Body of pancreas (tissue), 4 donors: ENCODE data around the gene LYZL6.

Experiments used
- CTCF ChIP-seq, 7 experiments: fragments of 450-650 bp in 4 of 7; fragments of 200-600 bp in 3 of 7; sonication (generic) in 3 of 7; IDR thresholded peaks; one replicate each; pipeline ENCODE4 v1.5.1; 2016 to 2019; ENCODE audit warnings: antibody characterized with exemption in 7 of 7
- POLR2A ChIP-seq, 3 donors: fragments of 450-650 bp; IDR thresholded peaks; one replicate each; pipeline ENCODE4 v1.6.1; 2016; ENCODE audit warnings: antibody characterized with exemption in 3 of 3, mild to moderate bottlenecking in 2 of 3

GRCh38 chr17:35923609-35924114, 19.9 kb downstream of the LYZL6 start:
- no peak for TF ChIP-seq CTCF (IDR thresholded peaks at IDR 0.05)
- no peak for TF ChIP-seq POLR2A (IDR thresholded peaks at IDR 0.05)
